Progenitor cell of endocrine pancreas (in vitro differentiated cells): ENCODE measurements around the gene FXYD4. TPM values are rescaled to one million over a fixed set of nuclear protein-coding genes. Genes with fewer than 3 reads are reported as not detected.

Experiments
- DNase-seq: peaks from one replicate; pipeline ENCODE4 v3.0.0; 2021; ENCODE audit warnings: low spot score; ENCODE audit not compliant: unreplicated experiment
- H3K27ac Mint-ChIP-seq: 2 replicates; pipeline ENCODE4 v1.8.0; 2021; ENCODE audit warnings: mild to moderate bottlenecking, moderate library complexity, mixed read lengths
- H3K27me3 Mint-ChIP-seq: 2 replicates; pipeline ENCODE4 v1.8.0; 2021; ENCODE audit warnings: mixed read lengths
- H3K36me3 Mint-ChIP-seq: 2 replicates; pipeline ENCODE4 v1.8.0; 2022; ENCODE audit warnings: mixed read lengths; ENCODE audit not compliant: insufficient read depth
- H3K4me1 Mint-ChIP-seq: 2 replicates; pipeline ENCODE4 v1.8.0; 2021; ENCODE audit warnings: low read depth, mixed read lengths
- H3K4me3 Mint-ChIP-seq: 2 replicates; pipeline ENCODE4 v1.8.0; 2021; ENCODE audit warnings: low read depth, mild to moderate bottlenecking, moderate library complexity, mixed read lengths
- H3K9me3 Mint-ChIP-seq: 2 replicates; pipeline ENCODE4 v1.8.0; 2021; ENCODE audit warnings: low read depth, mixed read lengths
- total RNA-seq: library from RNA; stranded (reverse); gene quantifications from 2 replicates; pipeline ENCODE4 v1.2.1, GENCODE V29; 2021
- TF ChIP-seq, protein P1 (sequence below): fragments of 200-600 bp; sonication (generic); IDR thresholded peaks from one replicate; pipeline ENCODE4 v1.5.0; 2021; ENCODE audit warnings: antibody characterized with exemption, mild to moderate bottlenecking; ENCODE audit not compliant: unreplicated experiment

Gene FXYD4
- total RNA-seq, 1 donor from 2014 or later = not detected

DNA sequence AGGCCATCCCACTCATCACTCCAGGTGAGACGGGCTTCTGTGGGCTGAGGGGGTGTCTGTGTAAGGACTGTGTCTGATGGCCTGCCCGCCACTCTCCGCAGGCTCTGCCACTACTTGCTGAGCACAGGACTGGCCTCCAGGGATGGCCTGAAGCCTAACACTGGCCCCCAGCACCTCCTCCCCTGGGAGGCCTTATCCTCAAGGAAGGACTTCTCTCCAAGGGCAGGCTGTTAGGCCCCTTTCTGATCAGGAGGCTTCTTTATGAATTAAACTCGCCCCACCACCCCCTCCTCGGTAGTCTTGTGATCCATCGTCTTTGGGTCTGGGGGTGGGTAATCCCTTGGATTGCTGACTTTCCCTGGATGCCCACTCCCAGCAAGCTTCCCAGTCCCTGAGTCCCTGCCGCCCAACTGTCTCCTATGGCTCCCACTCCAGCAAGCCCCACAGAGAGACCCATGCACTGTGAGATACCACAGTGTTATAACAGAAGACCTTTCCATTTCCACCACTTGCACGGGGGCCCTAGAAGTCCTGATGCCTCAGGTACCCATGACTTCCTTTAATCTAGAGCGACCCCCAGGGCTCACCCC, 4.7 kb downstream of the FXYD4 start:
- H3K36me3 Mint-ChIP-seq = no peaks in the 10 kb centered on the region
- no peaks in the 10 kb centered on the region for H3K27me3 Mint-ChIP-seq
- TF ChIP-seq, protein P1, sequence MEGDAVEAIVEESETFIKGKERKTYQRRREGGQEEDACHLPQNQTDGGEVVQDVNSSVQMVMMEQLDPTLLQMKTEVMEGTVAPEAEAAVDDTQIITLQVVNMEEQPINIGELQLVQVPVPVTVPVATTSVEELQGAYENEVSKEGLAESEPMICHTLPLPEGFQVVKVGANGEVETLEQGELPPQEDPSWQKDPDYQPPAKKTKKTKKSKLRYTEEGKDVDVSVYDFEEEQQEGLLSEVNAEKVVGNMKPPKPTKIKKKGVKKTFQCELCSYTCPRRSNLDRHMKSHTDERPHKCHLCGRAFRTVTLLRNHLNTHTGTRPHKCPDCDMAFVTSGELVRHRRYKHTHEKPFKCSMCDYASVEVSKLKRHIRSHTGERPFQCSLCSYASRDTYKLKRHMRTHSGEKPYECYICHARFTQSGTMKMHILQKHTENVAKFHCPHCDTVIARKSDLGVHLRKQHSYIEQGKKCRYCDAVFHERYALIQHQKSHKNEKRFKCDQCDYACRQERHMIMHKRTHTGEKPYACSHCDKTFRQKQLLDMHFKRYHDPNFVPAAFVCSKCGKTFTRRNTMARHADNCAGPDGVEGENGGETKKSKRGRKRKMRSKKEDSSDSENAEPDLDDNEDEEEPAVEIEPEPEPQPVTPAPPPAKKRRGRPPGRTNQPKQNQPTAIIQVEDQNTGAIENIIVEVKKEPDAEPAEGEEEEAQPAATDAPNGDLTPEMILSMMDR = no peak
- no peak for DNase-seq
- no peak overlapping the region for H3K27ac Mint-ChIP-seq
- peaks cover 20% of the 10 kb centered on the region for H3K4me1 Mint-ChIP-seq
- H3K9me3 Mint-ChIP-seq = no peaks in the 10 kb centered on the region
- no peak overlapping the region for H3K4me3 Mint-ChIP-seq

DNA sequence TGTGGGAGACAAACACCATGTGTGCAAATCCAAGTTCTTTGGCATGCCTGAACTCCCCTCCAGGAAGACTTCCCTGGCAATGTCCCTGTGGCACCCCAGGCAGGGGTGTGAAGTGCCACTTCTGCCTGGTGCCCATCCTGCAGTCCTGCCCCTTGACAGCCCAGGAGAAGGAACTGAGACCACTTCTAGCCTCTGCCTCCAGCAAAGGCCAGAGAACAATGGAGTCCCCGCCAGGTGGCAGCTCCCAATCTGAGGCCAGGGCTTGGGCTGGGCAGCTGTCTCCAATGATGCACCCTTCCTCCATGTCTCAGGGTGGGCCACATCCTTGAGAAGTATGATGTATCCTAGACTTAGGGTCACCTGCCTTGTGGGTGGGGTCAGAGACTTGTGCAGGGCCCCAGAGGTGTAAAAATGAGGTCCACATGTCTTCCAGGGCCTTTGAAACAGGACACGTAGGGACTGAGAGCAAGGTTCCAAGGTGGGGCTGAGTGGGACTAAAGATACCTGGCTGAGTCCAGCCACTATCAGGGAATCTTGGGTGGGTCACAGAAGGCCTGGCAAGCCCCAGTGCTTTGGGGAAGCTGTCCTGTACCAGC, 5.5 kb downstream of the FXYD4 start:
- Mint-ChIP-seq H3K4me1 (peaks cover 20% of the 10 kb centered on the region), H3K4me3 (no peak overlapping the region), H3K27ac (peak overlapping the region; percentile 94), H3K9me3 (no peaks in the 10 kb centered on the region), H3K27me3 (no peaks in the 10 kb centered on the region), H3K36me3 (no peaks in the 10 kb centered on the region)
- DNase-seq = no peak
- TF ChIP-seq, protein P1 = no peak

DNA sequence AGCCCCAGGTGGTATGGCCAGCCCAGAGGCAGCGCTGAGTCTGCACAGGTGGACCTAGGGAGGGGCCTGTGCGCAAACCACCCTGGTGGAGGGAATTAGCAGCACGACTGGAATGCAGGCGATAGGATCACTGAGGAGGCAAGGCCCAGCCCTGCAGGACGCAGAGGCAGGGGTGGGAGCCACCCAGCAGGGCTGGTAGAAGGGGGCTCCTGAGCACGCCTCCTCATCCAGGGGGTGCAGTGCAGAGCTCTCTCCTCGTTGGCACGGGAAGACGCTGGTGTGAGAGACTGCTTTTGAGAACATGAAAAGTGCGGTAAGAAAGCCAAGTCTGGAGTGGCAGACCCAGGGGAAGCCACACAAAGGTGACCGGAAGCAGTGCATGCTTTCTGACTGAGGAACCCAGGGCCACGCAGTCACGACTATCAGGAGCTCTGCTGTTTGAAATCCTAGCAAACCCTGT, 6.0 kb downstream of the FXYD4 start:
- Mint-ChIP-seq H3K27me3 (no peaks in the 10 kb centered on the region), H3K27ac (peak overlapping the region; percentile 94), H3K36me3 (no peaks in the 10 kb centered on the region), H3K9me3 (no peaks in the 10 kb centered on the region), H3K4me1 (peaks cover 20% of the 10 kb centered on the region), H3K4me3 (no peak overlapping the region)
- TF ChIP-seq, protein P1 = peak; percentile 71
- DNase-seq = peak; percentile 41

DNA sequence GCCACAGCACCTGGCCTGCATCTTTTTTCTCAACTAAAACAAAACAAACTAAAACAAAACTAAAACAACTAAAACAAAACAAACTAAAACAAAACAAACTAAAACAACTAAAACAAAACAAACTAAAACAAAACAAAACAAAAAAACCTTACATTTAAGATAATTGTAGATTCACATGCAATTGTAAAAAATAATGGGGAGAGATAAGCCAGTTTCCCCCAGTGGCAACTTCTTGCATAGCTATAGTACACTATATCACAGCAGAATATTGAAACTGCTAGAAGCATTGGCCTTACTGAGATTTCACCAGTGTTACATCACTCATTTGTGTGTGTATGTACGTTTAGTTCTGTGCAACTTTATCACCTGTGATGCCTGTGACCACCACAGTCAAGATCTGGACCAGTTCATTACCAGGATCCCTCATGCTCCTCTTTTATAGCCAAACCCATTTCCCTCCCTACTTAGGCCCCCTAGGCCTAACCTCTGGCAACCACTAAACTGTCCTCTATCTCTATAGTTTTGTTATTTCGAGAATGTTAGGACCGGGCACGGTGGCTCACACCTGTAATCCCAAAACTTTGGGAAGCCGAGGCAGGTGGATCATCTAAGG, 9.3 kb downstream of the FXYD4 start:
- no peak for DNase-seq
- H3K9me3 Mint-ChIP-seq = no peaks in the 10 kb centered on the region
- no peak overlapping the region for H3K4me3 Mint-ChIP-seq
- H3K27ac Mint-ChIP-seq = no peak overlapping the region
- H3K36me3 Mint-ChIP-seq = no peaks in the 10 kb centered on the region
- H3K4me1 Mint-ChIP-seq = peaks cover 12% of the 10 kb centered on the region
- TF ChIP-seq, protein P1 = no peak
- no peaks in the 10 kb centered on the region for H3K27me3 Mint-ChIP-seq

DNA sequence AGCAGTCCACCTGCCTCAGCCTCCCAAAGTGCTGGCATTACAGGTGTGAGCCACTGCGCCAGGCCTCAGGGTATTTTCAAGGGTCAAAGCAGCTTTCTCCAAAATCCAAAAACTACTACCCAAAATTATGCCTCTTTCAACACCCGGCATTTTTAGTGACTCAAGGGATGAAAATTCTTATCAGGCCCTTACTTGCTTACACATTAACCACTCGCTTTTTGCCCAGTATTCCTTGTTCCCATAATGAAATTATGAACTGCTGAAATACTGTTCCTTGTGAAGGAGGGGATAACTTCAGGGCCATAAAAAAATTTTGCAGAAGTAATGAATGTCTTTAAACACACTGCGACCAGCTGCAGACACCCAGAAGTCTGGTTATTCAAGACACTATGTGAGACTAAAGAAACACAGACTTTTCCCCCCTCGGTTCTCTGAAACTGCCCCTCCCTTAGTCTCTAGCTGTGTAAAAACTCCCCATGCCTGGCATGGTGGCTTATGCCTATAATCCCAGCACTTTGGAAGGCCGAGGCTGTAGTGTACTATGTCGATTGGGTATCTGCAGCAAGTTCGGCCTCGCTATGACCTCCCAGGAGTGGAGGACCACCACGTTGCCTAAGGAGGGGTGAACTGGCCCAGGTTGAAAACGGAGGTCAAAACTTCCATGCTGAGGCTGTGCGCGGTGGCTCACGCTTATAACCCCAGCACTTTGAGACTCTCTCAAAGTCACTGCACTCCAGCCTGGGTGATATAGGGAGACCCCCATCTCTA, 12.0 kb downstream of the FXYD4 start:
- H3K36me3 Mint-ChIP-seq = peaks cover 14% of the 10 kb centered on the region
- TF ChIP-seq, protein P1 = no peak
- peak overlapping the region; percentile 73 for H3K27ac Mint-ChIP-seq
- H3K4me1 Mint-ChIP-seq = peaks cover 4% of the 10 kb centered on the region
- H3K9me3 Mint-ChIP-seq = no peaks in the 10 kb centered on the region
- H3K4me3 Mint-ChIP-seq = no peak overlapping the region
- DNase-seq = no peak
- H3K27me3 Mint-ChIP-seq = no peaks in the 10 kb centered on the region
